H9 (cell line): Measurements from ENCODE around the gene ACAP2. TPM values are rescaled to one million over a fixed set of nuclear protein-coding genes. Genes with fewer than 3 reads are reported as not detected.

Experiments used
- DNase-seq: peaks from one replicate; pipeline ENCODE4 v3.0.0-alpha.2; 2017
- H2AFZ ChIP-seq: one replicate; pipeline ENCODE4 v1.6.1; 2013; ENCODE audit warnings: mild to moderate bottlenecking, low read length, control low read depth, moderate library complexity
- H2AK5ac ChIP-seq: 2 replicates; pipeline ENCODE4 v1.6.1; 2013; ENCODE audit warnings: low read length, control low read depth, mixed read lengths; ENCODE audit not compliant: insufficient read length
- H2BK120ac ChIP-seq: one replicate; pipeline ENCODE4 v1.6.1; 2013; ENCODE audit warnings: low read depth, mild to moderate bottlenecking, low read length, control low read depth, inconsistent platforms; ENCODE audit not compliant: poor library complexity, severe bottlenecking
- H2BK12ac ChIP-seq: 2 replicates; pipeline ENCODE4 v1.6.1; 2013; ENCODE audit warnings: low read length, control low read depth, mixed read lengths, low read depth; ENCODE audit not compliant: insufficient read length
- H2BK15ac ChIP-seq: 2 replicates; pipeline ENCODE4 v1.6.1; 2013; ENCODE audit warnings: low read depth, low read length, control low read depth
- H2BK20ac ChIP-seq: one replicate; pipeline ENCODE4 v1.6.1; 2013; ENCODE audit warnings: low read depth, mild to moderate bottlenecking, low read length, control low read depth, inconsistent platforms; ENCODE audit not compliant: poor library complexity, severe bottlenecking
- H2BK5ac ChIP-seq: 2 replicates; pipeline ENCODE4 v1.6.1; 2013; ENCODE audit warnings: low read length, control low read depth, mixed read lengths; ENCODE audit not compliant: insufficient read length
- H3K14ac ChIP-seq: 2 replicates; pipeline ENCODE4 v1.6.1; 2013; ENCODE audit warnings: low read length, control low read depth; ENCODE audit not compliant: insufficient read depth
- H3K18ac ChIP-seq: 2 replicates; pipeline ENCODE4 v1.6.1; 2013; ENCODE audit warnings: low read depth, mild to moderate bottlenecking, mixed read lengths, low read length, control low read depth; ENCODE audit not compliant: insufficient read length
- H3K23ac ChIP-seq: 2 replicates; pipeline ENCODE4 v1.6.1; 2013; ENCODE audit warnings: low read length, control low read depth, mixed read lengths, low read depth; ENCODE audit not compliant: insufficient read length
- H3K23me2 ChIP-seq: 2 replicates; pipeline ENCODE4 v1.6.1; 2013; ENCODE audit warnings: low read depth, mild to moderate bottlenecking, mixed read lengths, low read length, control low read depth; ENCODE audit not compliant: insufficient read length, poor library complexity, severe bottlenecking
- H3K27ac ChIP-seq: 2 replicates; pipeline ENCODE4 v1.5.1; 2013; ENCODE audit warnings: low read length, control low read depth, mixed read lengths, low read depth; ENCODE audit not compliant: insufficient read length
- H3K27me3 ChIP-seq: 2 replicates; pipeline ENCODE4 v1.6.1; 2013; ENCODE audit warnings: low read length, control low read depth, inconsistent platforms; ENCODE audit not compliant: insufficient read depth
- H3K4ac ChIP-seq: 2 replicates; pipeline ENCODE4 v1.6.1; 2013; ENCODE audit warnings: low read depth, mild to moderate bottlenecking, control low read depth, inconsistent platforms, low read length, moderate library complexity
- H3K4me1 ChIP-seq: 2 replicates; pipeline ENCODE4 v1.6.1; 2013; ENCODE audit warnings: low read length, control low read depth, inconsistent platforms; ENCODE audit not compliant: insufficient read depth
- H3K4me2 ChIP-seq: 2 replicates; pipeline ENCODE4 v1.6.1; 2013; ENCODE audit warnings: low read length, control low read depth, mixed read lengths; ENCODE audit not compliant: insufficient read length, insufficient read depth
- H3K56ac ChIP-seq: 2 replicates; pipeline ENCODE4 v1.6.1; 2013; ENCODE audit warnings: low read depth, mild to moderate bottlenecking, mixed read lengths, low read length, control low read depth; ENCODE audit not compliant: insufficient read length
- H3K79me1 ChIP-seq: 2 replicates; pipeline ENCODE4 v1.6.1; 2013; ENCODE audit warnings: low read depth, mild to moderate bottlenecking, moderate library complexity, low read length, control low read depth, inconsistent platforms; ENCODE audit not compliant: insufficient read depth, poor library complexity, severe bottlenecking
- H3K79me2 ChIP-seq: 2 replicates; pipeline ENCODE4 v1.6.1; 2013; ENCODE audit warnings: low read length, control low read depth, inconsistent platforms; ENCODE audit not compliant: insufficient read depth
- H3K9ac ChIP-seq: 2 replicates; pipeline ENCODE4 v1.6.1; 2013; ENCODE audit warnings: low read length, control low read depth, mixed read lengths; ENCODE audit not compliant: insufficient read length; ENCODE audit errors: extremely low read depth
- H3K9me3 ChIP-seq: one replicate; pipeline ENCODE4 v1.6.1; 2013; ENCODE audit warnings: low read depth, low read length, inconsistent platforms; ENCODE audit not compliant: control insufficient read depth
- H3T11ph ChIP-seq: one replicate; pipeline ENCODE4 v1.6.1; 2013; ENCODE audit warnings: mild to moderate bottlenecking, low read length, control low read depth, inconsistent platforms
- H4K20me1 ChIP-seq: one replicate; pipeline ENCODE4 v1.6.1; 2013; ENCODE audit not compliant: control insufficient read depth, insufficient read length, insufficient read depth
- H4K5ac ChIP-seq: 2 replicates; pipeline ENCODE4 v1.6.1; 2013; ENCODE audit warnings: low read depth, mild to moderate bottlenecking, mixed read lengths, low read length, control low read depth; ENCODE audit not compliant: insufficient read length
- H4K8ac ChIP-seq: replicated peaks from 2 replicates; pipeline ENCODE4 v1.6.1; 2013; ENCODE audit warnings: low read length, control low read depth, mixed read lengths, low read depth; ENCODE audit not compliant: insufficient read length
- H4K91ac ChIP-seq: 2 replicates; pipeline ENCODE4 v1.6.1; 2013; ENCODE audit warnings: low read depth, mild to moderate bottlenecking, moderate library complexity, mixed read lengths, low read length, control low read depth; ENCODE audit not compliant: insufficient read length
- H3K27ac Mint-ChIP-seq, 3 experiments: 2 replicates in 2 of 3; 3 replicates in 1 of 3; pipeline ENCODE4 v1.8.0; 2020 to 2021; ENCODE audit warnings: mixed read lengths in 3 of 3, mild to moderate bottlenecking in 1 of 3, moderate library complexity in 1 of 3
- H3K27me3 Mint-ChIP-seq: 2 replicates; pipeline ENCODE4 v1.8.0; 2021; ENCODE audit warnings: low read depth, mild to moderate bottlenecking, moderate library complexity, mixed read lengths
- H3K36me3 Mint-ChIP-seq, 3 experiments: 2 replicates in 2 of 3; 3 replicates in 1 of 3; pipeline ENCODE4 v1.8.0; 2020 to 2021; ENCODE audit warnings: low read depth in 3 of 3, mixed read lengths in 3 of 3; ENCODE audit not compliant: insufficient read depth in 1 of 3
- H3K4me1 Mint-ChIP-seq, 2 experiments: 2 replicates each; pipeline ENCODE4 v1.8.0; 2020; ENCODE audit warnings: mixed read lengths in 2 of 2
- H3K4me3 Mint-ChIP-seq, 2 experiments: 2 replicates in 1 of 2; 3 replicates in 1 of 2; pipeline ENCODE4 v1.8.0; 2020 to 2021; ENCODE audit warnings: mild to moderate bottlenecking in 2 of 2, mixed read lengths in 2 of 2, moderate library complexity in 1 of 2
- H3K9me3 Mint-ChIP-seq, 2 experiments: 2 replicates in 1 of 2; 3 replicates in 1 of 2; pipeline ENCODE4 v1.8.0; 2020; ENCODE audit warnings: mild to moderate bottlenecking in 2 of 2, mixed read lengths in 2 of 2, moderate library complexity in 1 of 2
- CTCF ChIP-seq: fragments of 200-600 bp; sonication (generic); conservative IDR thresholded peaks from 3 replicates; pipeline ENCODE4 v1.8.0; 2021; ENCODE audit warnings: antibody characterized with exemption, mild to moderate bottlenecking
- WGBS: extraction: QIAGEN DNeasy Blood & Tissue Kit; methylation state at CpG from one replicate; pipeline ENCODE4 v1.1.7; 2013; ENCODE audit warnings: missing lambda C conversion rate, low lambda C conversion rate, mixed read lengths; ENCODE audit not compliant: insufficient read length; ENCODE audit errors: extremely low coverage; 5-methylcytosine and 5-hydroxymethylcytosine counted together
- total RNA-seq: library from RNA; stranded (reverse); gene quantifications from 2 replicates; pipeline ENCODE4 v1.2.1, GENCODE V29; 2021

ACAP2 gene
- total RNA-seq, 1 experiment from 2014 or later, result 30.8 TPM

GRCh38 chr3:195257454-195258448 is 185.1 kb downstream of the ACAP2 start:
- H3K9me3 Mint-ChIP-seq, result no peaks in the 10 kb centered on the region
- H3K4me1 ChIP-seq, result peaks cover 6% of the 10 kb centered on the region
- no peak overlapping the region for H4K5ac ChIP-seq
- no peak for TF ChIP-seq CTCF
- H2BK120ac ChIP-seq, result no peak overlapping the region
- H3K9ac ChIP-seq, result no peak overlapping the region
- no peaks in the 10 kb centered on the region; the same call in 1 of the 2 replicates for H3K27me3 Mint-ChIP-seq
- H3K4me2 ChIP-seq, result no peak overlapping the region
- H3T11ph ChIP-seq, result no peak overlapping the region
- H3K27ac ChIP-seq, result no peak overlapping the region
- H4K20me1 ChIP-seq, result no peaks in the 10 kb centered on the region
- no peak overlapping the region for H4K91ac ChIP-seq
- H3K9me3 ChIP-seq, result no peaks in the 10 kb centered on the region
- H3K56ac ChIP-seq, result no peak overlapping the region
- H3K36me3 Mint-ChIP-seq, result peaks cover under 1 to 2% (median under 1%) of the 10 kb centered on the region in 3 experiments; a peak in 3 of 7 replicates
- DNase-seq, result no peak
- no peak overlapping the region for H3K18ac ChIP-seq
- H3K4me1 Mint-ChIP-seq, result peaks cover 36 to 55% of the 10 kb centered on the region in 2 experiments
- no peak overlapping the region; the same call in 1 of the 2 replicates for H3K14ac ChIP-seq
- H2AFZ ChIP-seq, result no peak overlapping the region
- no peak overlapping the region for H2BK20ac ChIP-seq
- peak overlapping the region in 1 of 2 experiments; percentile 59; a peak in 3 of 5 replicates for H3K4me3 Mint-ChIP-seq
- no peaks in the 10 kb centered on the region for H3K79me1 ChIP-seq
- H3K27me3 ChIP-seq, result no peaks in the 10 kb centered on the region
- H3K4ac ChIP-seq, result no peak overlapping the region
- H2BK12ac ChIP-seq, result no peak overlapping the region
- peak overlapping the region in 1 of 3 experiments; percentile 86; a peak in 1 of 7 replicates for H3K27ac Mint-ChIP-seq
- H2BK5ac ChIP-seq, result no peak overlapping the region
- no peak overlapping the region for H2BK15ac ChIP-seq
- no CpG with 5 or more reads among the region's 16 CpGs for WGBS
- H3K79me2 ChIP-seq, result peaks cover 10% of the 10 kb centered on the region; the same call in 1 of the 2 replicates
- no peak overlapping the region for H2AK5ac ChIP-seq
- peaks cover 9% of the 10 kb centered on the region for H3K23me2 ChIP-seq
- H3K23ac ChIP-seq, result no peak overlapping the region
- H4K8ac ChIP-seq, result no peak overlapping the region
